Esophagus squamous epithelium (tissue), 4 donors: ENCODE measurements around the gene PRKG1.

Experiments
- POLR2A ChIP-seq, 4 donors: fragments of 450-650 bp; IDR thresholded peaks; one replicate each; pipeline ENCODE4 v1.6.1; 2017; ENCODE audit warnings: antibody characterized with exemption in 4 of 4, mild to moderate bottlenecking in 4 of 4, moderate library complexity in 3 of 4
- TF ChIP-seq, protein P1 (sequence below), 6 experiments: fragments of 450-650 bp in 4 of 6; fragments of 200-600 bp in 2 of 6; sonication (generic) in 2 of 6; IDR thresholded peaks; one replicate each; pipeline ENCODE4 v1.5.1; 2016 to 2019; ENCODE audit warnings: antibody characterized with exemption in 6 of 6, mild to moderate bottlenecking in 4 of 6, moderate library complexity in 4 of 6

DNA sequence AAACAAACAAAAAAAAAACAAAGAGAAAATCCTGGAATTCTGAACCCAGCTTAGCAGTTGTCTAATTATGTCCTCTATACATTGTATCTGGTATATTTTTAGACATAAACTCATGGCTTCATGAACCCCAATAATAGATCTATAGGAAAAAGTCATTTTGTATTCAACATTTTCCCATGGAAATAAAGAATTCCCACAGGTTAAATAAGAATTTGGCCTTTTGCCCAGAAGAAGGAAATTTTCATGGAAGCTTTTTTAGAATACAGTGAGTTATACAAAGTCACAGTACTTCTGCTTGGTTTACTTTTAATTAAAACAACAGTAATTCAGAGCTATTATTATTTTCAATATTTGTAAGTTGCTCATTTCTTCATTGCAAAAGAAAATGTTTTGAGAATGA lies 2.1 kb upstream of the PRKG1 start:
- TF ChIP-seq, protein P1, sequence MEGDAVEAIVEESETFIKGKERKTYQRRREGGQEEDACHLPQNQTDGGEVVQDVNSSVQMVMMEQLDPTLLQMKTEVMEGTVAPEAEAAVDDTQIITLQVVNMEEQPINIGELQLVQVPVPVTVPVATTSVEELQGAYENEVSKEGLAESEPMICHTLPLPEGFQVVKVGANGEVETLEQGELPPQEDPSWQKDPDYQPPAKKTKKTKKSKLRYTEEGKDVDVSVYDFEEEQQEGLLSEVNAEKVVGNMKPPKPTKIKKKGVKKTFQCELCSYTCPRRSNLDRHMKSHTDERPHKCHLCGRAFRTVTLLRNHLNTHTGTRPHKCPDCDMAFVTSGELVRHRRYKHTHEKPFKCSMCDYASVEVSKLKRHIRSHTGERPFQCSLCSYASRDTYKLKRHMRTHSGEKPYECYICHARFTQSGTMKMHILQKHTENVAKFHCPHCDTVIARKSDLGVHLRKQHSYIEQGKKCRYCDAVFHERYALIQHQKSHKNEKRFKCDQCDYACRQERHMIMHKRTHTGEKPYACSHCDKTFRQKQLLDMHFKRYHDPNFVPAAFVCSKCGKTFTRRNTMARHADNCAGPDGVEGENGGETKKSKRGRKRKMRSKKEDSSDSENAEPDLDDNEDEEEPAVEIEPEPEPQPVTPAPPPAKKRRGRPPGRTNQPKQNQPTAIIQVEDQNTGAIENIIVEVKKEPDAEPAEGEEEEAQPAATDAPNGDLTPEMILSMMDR (IDR thresholded peaks at IDR 0.05): no peak
- TF ChIP-seq POLR2A (IDR thresholded peaks at IDR 0.05): no peak
